Mucosa of stomach (tissue), 1 donor: ENCODE measurements around the gene SERPINB2.

Experiments used
- H3K27me3 ChIP-seq: one replicate; pipeline ENCODE4 v1.7.0; 2013; ENCODE audit warnings: mild to moderate bottlenecking, low read length; ENCODE audit not compliant: control insufficient read depth, insufficient read depth
- H3K36me3 ChIP-seq: one replicate; pipeline ENCODE4 v1.7.0; 2013; ENCODE audit warnings: low read length; ENCODE audit not compliant: control insufficient read depth, insufficient read depth
- H3K4me1 ChIP-seq: one replicate; pipeline ENCODE4 v1.7.0; 2013; ENCODE audit warnings: mild to moderate bottlenecking, low read length; ENCODE audit not compliant: control insufficient read depth, insufficient read depth
- H3K4me3 ChIP-seq: one replicate; pipeline ENCODE4 v1.7.0; 2013; ENCODE audit warnings: low read length
- H3K9ac ChIP-seq: one replicate; pipeline ENCODE4 v1.7.0; 2013; ENCODE audit warnings: mild to moderate bottlenecking, low read length, moderate library complexity
- H3K9me3 ChIP-seq: one replicate; pipeline ENCODE4 v1.7.0; 2013; ENCODE audit warnings: mild to moderate bottlenecking, low read length, moderate library complexity; ENCODE audit not compliant: control insufficient read depth
- donor health status: Pancreatic carcinoma.

Gene SERPINB2

GRCh38 chr18:63890950-63891304, 3.4 kb downstream of the SERPINB2 start:
- H3K27me3 ChIP-seq: no peaks in the 10 kb centered on the region
- no peak overlapping the region for H3K9ac ChIP-seq
- H3K4me1 ChIP-seq: peaks cover 6% of the 10 kb centered on the region
- H3K4me3 ChIP-seq: no peak overlapping the region
- no peaks in the 10 kb centered on the region for H3K9me3 ChIP-seq
- no peaks in the 10 kb centered on the region for H3K36me3 ChIP-seq

- Histone ChIP-seq H3K27me3 (no peaks in the 10 kb centered on the region), H3K4me3 (no peak overlapping the region), H3K36me3 (no peaks in the 10 kb centered on the region), H3K4me1 (peaks cover 6% of the 10 kb centered on the region), H3K9me3 (no peaks in the 10 kb centered on the region), H3K9ac (no peak overlapping the region)
These were observed 5.1 kb downstream of the SERPINB2 start for GRCh38 chr18:63892566-63892965.

GRCh38 chr18:63894106-63894772, 6.7 kb downstream of the SERPINB2 start:
- Histone ChIP-seq H3K36me3 (no peaks in the 10 kb centered on the region), H3K27me3 (no peaks in the 10 kb centered on the region), H3K4me1 (no peaks in the 10 kb centered on the region), H3K4me3 (no peak overlapping the region), H3K9me3 (no peaks in the 10 kb centered on the region), H3K9ac (no peak overlapping the region)

GRCh38 chr18:63895190-63895589, 7.7 kb downstream of the SERPINB2 start:
- H3K9me3 ChIP-seq: no peaks in the 10 kb centered on the region
- H3K9ac ChIP-seq: no peak overlapping the region
- H3K36me3 ChIP-seq: no peaks in the 10 kb centered on the region
- no peaks in the 10 kb centered on the region for H3K27me3 ChIP-seq
- no peak overlapping the region for H3K4me3 ChIP-seq
- H3K4me1 ChIP-seq: no peaks in the 10 kb centered on the region

GRCh38 chr18:63897072-63897471, 9.6 kb downstream of the SERPINB2 start:
- Histone ChIP-seq H3K4me3 (no peak overlapping the region), H3K36me3 (no peaks in the 10 kb centered on the region), H3K9me3 (no peaks in the 10 kb centered on the region), H3K4me1 (no peaks in the 10 kb centered on the region), H3K9ac (no peak overlapping the region), H3K27me3 (no peaks in the 10 kb centered on the region)

GRCh38 chr18:63899206-63899605, 11.7 kb downstream of the SERPINB2 start:
- no peaks in the 10 kb centered on the region for H3K9me3 ChIP-seq
- H3K36me3 ChIP-seq: no peaks in the 10 kb centered on the region
- no peak overlapping the region for H3K4me3 ChIP-seq
- H3K27me3 ChIP-seq: no peaks in the 10 kb centered on the region
- no peaks in the 10 kb centered on the region for H3K4me1 ChIP-seq
- no peak overlapping the region for H3K9ac ChIP-seq

- no peaks in the 10 kb centered on the region for H3K27me3 ChIP-seq
- no peaks in the 10 kb centered on the region for H3K4me1 ChIP-seq
- H3K9ac ChIP-seq: no peak overlapping the region
- H3K36me3 ChIP-seq: no peaks in the 10 kb centered on the region
- H3K4me3 ChIP-seq: no peak overlapping the region
- H3K9me3 ChIP-seq: no peaks in the 10 kb centered on the region
These were observed 16.5 kb downstream of the SERPINB2 start for GRCh38 chr18:63903851-63904570.

- H3K36me3 ChIP-seq: no peaks in the 10 kb centered on the region
- H3K9me3 ChIP-seq: no peaks in the 10 kb centered on the region
- no peaks in the 10 kb centered on the region for H3K4me1 ChIP-seq
- no peak overlapping the region for H3K4me3 ChIP-seq
- H3K9ac ChIP-seq: no peak overlapping the region
- no peaks in the 10 kb centered on the region for H3K27me3 ChIP-seq
These were observed 17.2 kb downstream of the SERPINB2 start for GRCh38 chr18:63904694-63905093.

- no peaks in the 10 kb centered on the region for H3K4me1 ChIP-seq
- H3K27me3 ChIP-seq: no peaks in the 10 kb centered on the region
- H3K36me3 ChIP-seq: no peaks in the 10 kb centered on the region
- no peak overlapping the region for H3K4me3 ChIP-seq
- no peaks in the 10 kb centered on the region for H3K9me3 ChIP-seq
- no peak overlapping the region for H3K9ac ChIP-seq
These were observed 17.9 kb downstream of the SERPINB2 start for GRCh38 chr18:63905361-63905760.

GRCh38 chr18:63906056-63906455, 18.6 kb downstream of the SERPINB2 start:
- Histone ChIP-seq H3K36me3 (no peaks in the 10 kb centered on the region), H3K4me3 (no peak overlapping the region), H3K9ac (no peak overlapping the region), H3K9me3 (no peaks in the 10 kb centered on the region), H3K27me3 (no peaks in the 10 kb centered on the region), H3K4me1 (no peaks in the 10 kb centered on the region)

- Histone ChIP-seq H3K9me3 (no peaks in the 10 kb centered on the region), H3K4me3 (no peak within 1 kb of the TSS), H3K9ac (no peak within 1 kb of the TSS), H3K27me3 (no peaks in the 10 kb centered on the region), H3K36me3 (no peaks in the 10 kb centered on the region), H3K4me1 (no peaks in the 10 kb centered on the region)
These were observed 20.2 kb downstream of the SERPINB2 start, which contains the start of gene SERPINB10 for GRCh38 chr18:63907664-63908063. Gene SERPINB10 (plus strand): TSS chr18:63907958. CDS start chr18:63915511, 7,553 bp downstream.

- H3K27me3 ChIP-seq: no peaks in the 10 kb centered on the region
- no peak overlapping the region for H3K9ac ChIP-seq
These were observed 21.4 kb downstream of the SERPINB2 start for GRCh38 chr18:63908858-63909257.

More at GRCh38 chr18:63908858-63909257, 21.4 kb downstream of the SERPINB2 start:
- Histone ChIP-seq H3K4me1 (no peaks in the 10 kb centered on the region), H3K9me3 (no peaks in the 10 kb centered on the region), H3K4me3 (no peak overlapping the region), H3K36me3 (no peaks in the 10 kb centered on the region)
